NCI-H82 treated with DMSO at 0.1 percent for 48 hours (cell line): ENCODE measurements around the gene SPARC.

ENCODE experiments used
- DNase-seq: peaks from one replicate; lab custom pipeline; 2025; ENCODE audit not compliant: unreplicated experiment; lab: John Stamatoyannopoulos, UW

SPARC gene

DNA sequence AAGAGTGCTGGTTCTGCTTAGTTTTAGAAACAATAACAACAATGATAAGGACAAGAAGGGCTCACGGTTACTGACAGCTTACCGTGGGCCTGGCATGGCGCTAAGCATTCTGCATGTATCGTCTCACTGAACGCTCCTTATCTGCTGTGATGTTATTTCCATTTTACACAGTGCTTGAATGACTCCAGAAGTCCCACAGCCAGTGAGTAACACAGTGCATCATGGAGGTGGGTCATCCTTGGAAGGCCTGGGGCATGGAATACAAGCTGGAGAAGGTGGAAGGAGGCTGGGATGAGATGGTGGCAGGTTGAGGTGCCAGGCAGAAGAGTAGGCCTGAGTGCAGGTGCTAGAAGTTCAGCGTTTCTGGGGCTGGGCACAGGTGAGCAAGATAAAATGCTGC, 59.1 kb downstream of the SPARC start:
- no peak for DNase-seq

DNA sequence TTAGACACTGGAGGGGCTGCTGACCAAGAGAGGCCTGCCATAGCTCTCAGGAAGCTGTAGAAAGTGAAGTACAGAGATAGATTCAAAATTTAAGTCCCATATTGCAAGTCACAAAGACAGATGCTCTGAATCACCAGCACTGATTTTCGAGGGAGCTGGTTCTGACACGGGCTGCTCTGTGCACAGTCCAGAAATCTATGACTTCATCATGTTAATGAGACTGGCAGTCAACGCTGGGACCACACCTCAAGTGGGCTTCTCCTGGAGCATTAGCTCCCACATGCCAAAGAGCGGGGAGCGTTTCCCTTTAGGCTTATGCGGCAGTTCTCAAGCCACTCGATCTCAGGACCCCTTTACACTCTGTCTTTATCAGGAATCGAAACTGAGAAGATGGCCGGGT, 61.4 kb downstream of the SPARC start:
- DNase-seq, result no peak

DNA sequence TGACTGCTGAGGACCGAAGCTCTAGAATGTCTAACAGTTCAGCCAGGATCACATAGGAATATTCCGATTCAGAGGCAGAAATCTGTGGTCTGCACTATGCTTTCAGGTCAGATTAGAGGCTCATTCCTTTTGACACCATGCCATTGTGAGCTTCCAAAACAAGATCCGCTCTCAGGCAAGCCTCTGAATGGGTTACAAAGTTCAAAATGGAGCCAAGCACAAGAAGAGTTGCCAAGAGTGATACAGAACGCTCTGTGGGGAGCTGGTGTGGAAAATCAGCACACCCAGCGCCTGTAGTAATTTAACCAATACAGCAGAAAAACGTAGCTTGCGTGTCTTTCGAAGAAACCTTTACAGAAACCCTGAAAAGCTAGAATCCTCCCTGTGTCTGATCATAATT, 62.2 kb downstream of the SPARC start:
- no peak for DNase-seq

DNA sequence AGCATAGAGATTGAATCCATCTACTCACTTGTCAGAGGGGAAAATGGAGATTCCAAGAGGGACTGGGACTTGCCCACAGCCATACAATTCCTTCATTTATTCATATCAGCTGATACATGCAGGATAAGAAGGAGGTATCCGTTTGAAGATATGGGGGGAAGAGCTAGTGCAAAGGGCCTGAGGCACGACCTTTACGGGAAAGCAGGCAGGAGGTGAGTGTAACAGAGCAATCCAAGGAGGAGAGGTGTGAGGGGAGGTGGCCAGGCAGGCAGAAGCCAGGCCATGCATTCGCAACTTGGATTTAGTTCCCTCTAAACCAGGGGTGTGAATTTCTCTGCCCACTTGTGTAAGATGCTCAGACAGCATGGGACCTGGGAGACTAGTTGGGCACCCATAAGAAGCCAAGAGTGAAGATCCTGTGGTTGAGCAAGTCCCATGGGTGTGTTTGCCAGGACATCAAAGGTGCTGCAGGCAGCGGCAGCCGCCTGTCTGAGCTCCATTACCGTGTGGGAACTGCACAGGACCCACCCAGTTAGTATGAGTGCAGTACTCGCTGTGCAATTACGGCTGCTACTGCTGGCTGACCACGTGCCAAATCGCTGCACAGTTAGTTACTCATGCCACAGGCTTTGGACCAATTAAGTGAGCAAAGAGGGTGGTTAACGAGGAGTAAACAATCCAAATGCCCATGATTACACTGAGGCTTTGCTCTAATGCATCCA, 64.2 kb downstream of the SPARC start:
- no peak for DNase-seq

DNA sequence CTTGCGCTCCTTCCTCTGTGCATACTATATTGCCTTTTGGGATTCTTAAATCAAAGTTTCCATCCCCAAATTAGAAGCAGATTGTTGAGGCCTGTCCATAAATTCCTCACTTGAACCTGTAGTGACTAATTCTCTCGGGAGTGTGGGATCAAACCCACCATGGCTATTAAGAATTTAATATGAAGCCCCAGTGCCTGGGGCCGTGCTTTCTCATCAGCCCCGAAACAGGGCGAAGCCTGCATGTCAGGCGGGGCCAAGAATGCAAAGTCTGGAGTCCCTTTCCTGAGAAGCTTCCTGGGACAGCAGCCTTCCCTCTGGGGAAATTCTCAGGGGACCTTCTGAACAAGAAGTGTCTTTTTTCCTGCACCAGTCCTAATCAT, 66.3 kb downstream of the SPARC start:
- no peak for DNase-seq

DNA sequence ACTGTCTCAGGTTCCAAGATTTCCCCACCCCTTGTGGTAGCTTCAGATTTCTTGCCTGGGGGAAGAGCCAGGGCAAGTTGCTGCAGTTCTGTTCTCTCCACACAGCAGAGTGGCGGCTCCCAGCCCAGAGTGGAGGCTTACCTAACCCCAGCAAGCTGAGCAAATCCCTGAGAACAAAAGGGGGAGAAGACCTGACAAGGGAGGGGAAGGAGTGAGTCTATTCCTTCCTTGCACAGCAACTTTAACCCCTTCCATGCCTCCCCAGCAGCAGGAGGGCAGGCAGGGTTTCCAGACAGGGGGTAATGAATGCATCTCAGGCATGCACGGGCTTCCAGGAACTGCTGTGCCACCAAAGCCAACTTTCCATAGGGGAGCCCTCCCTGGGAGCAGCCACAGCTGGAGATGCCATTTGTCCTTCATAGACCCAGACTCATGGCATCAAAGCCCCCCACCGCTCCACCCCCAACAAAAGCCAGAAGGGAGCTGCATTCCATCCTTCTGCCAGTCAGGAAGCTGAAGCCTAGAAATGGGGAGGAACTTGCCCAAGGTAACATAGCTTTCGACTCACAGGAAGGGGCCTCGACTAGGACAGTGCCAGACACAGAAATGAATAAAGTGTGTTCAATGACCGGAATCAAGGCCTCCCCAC, 66.8 kb downstream of the SPARC start:
- DNase-seq, result no peak

DNA sequence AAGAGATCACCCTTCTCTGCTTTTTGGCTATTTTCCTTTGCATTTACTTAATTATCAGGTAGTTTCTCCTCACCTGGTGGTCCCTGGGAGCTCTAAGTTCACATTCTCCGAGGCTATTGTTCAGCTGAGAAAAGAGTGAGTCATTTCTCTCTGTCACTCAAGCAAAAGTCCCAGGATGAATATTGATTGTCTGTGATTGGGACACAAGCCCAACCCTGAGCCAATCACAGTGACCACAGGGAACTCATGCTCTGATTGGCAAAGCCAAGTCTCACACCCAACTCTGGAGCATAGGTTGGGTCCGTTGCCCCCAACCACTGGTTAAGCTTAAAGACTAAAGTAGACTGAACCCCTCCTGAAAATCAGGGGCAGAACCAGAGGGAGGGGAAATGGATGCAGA, 67.8 kb downstream of the SPARC start:
- DNase-seq, result no peak

DNA sequence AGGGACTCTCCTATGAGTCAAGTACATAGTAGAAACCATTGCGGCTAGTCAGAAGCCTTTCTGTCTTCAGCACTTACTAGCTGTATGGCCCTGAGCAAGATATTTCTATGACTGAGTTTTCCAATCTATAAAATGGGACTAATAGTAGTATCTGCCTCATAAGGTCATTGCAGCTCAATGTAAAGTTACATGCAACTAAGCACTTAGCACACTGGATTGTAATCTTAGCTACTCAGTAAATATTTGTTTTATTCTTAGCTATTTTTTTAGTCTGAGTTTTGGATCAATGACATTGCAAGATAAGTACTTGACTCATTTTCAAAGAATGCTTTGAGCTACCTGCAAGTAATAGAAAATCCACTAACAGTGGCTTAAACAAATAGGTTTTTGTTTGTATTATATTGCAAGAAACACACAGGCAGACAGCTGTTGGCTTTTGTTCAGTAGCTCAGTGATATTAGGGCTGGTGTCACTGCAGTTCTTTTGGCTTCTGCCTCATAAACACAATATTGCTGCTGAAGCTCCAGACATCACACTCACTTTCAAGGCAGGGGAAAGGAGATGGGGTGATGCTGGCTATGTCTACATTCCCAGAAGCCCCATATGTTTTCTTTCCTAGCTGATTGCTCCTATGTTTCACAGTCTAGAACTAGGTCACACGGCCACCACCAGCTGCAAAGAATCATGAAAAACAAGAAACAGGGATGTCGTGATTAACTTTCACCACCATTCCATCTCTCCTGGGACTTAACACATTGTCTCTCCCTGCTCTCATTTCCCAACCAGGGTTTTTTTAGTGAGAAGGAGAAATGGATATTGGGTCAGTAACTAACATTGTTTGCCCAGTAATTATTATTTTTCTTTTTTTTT, 68.6 kb downstream of the SPARC start:
- no peak for DNase-seq

DNA sequence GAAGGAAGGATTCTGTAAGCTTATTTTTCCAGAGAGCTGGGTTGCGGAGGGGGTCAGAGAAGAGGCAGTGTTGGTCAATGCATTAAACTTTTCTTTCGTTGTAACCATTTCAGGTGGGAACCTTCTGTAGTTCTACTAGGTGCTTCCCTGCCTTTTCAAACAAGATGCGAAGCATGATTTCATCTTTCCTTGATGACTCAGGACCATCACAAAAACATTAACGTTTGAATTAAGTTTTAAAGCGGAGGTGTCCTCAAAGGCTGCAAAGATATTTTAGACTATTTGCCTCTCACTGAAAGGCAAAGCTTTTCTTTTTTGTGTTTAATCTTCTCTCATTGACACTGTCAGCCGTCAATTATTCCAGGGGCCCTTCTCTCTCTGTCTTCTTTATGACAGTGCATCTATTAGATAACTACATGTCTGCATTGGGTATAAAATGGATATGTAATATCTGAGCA, 69.3 kb downstream of the SPARC start:
- no peak for DNase-seq

DNA sequence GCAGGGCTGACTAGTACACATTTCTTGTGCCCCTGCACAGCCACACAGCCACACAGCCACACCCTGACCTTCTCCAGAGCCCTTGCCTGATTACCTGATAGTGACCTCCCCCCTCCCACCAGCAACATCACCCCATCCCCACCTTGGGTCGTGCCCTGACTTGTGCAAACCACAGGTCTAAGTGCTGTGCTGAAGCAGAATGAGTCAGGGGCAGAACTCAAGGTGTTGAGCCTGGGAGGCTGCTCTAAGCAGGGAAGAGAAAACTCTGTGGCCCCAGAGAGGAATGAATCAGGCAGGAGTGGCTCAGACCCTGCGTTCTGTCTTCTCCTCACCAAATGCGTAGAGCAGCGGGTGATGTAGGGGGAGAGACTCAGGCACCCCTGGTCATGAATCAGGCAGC, 71.3 kb downstream of the SPARC start:
- DNase-seq, result no peak

DNA sequence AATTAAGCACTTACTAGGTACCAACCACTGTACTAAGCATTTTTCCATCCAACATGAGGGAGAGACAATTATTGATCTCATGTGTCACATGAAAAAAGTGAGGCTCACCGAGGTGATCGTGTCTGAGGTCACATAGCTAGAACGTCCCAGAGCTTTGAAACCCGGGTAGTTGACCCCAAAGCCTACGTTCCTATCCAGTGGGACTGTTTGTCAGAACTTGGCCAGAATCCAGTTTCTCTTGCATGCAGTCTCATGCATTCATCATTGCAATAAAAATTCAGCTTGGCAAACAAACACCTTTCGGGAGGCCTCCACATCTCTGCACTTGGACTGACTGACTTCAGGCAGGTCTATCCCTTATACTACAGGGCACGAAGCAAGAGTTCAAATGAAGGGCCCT, 72.2 kb downstream of the SPARC start:
- no peak for DNase-seq

DNA sequence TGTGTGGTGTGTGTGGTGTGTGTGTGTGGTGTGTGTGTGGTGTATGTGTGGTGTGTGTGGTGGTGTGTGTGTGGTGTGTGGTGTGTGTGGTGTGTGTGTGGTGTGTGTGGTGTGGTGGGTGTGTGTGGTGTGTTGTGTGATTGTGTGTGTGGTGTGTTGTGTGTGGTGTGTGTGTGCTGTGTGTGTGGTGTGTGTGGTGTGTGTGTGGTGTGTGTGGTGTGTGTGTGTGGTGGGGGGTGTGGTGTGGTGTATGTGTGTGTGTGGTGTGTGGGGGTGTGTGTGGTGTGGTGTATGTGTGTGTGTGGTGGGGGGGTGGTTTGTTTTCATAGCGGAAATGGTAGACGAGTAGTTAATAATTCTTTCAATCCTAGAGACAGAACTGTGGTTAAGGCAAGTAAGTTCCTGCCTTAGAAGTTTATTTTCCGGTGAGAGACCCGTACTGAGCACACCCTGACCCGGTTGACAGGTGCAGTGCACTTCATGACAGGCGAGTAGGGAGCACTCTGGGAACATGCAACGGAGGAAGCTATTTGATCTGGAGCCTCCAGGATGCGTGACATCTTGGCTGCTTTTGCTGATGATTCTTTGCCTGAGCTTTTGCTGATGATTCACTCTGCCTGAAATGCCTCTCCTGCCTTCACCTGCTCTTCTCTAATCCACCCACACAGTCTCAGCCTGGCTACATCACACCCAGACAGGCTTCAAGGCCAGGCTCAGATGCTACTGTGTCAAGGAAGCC, 73.9 kb downstream of the SPARC start:
- no peak for DNase-seq

DNA sequence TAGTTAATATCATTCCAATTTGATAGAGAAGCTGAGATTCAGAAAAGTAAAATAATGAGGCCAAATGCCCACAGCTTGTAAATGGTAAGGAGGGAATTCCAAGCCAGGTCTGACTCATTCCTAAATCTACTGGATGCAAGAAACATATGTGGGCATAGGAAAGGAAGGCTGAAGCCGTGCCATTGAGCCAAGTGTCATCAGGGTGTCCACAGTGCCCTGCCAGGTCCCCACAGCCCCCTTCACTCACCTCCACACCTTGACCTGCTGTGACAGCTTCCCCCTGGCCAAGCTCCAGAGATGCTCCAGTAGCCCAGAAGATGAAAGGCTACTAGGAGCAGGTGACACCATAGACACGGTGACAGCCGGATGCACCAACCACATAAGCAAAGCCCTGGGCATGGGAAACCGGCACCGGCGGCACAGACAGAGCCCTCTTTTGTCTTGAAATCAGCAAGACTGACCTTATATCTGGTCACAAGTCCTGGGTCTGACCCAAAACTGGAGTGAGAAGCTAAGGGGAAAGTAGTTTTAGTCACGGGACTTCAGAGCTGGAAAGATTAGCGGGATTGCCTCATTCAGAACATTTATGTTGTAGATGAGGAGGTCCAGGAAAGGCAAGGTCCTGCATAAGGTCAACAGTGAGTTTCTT, 75.5 kb downstream of the SPARC start:
- no peak for DNase-seq
